HG03196 (cell line): Measurements from ENCODE around the gene METTL2B.
A peak's percentile ranks its signal among the peaks of the same experiment; 100 is the strongest.
"Not testable (repeated sequence)": the region's sequence is repeated elsewhere in the genome, so short reads cannot be mapped to it uniquely, and the experiment has no call there.

Experiments used
- ATAC-seq: cut with Tn5 transposase; IDR thresholded peaks from one replicate; pipeline ENCODE4 v1.9.1; 2021; ENCODE audit not compliant: unreplicated experiment

The METTL2B gene

GRCh38 chr7:128454808-128455542 lies 21.6 kb upstream of the METTL2B start:
- ATAC-seq: no peak

GRCh38 chr7:128455543-128456254 lies 20.8 kb upstream of the METTL2B start, which contains the start of gene HILPDA:
HILPDA (plus strand) TSS chr7:128455878; CDS start chr7:128457269, 1,391 bp downstream.
- ATAC-seq: peak; percentile 84

DNA sequence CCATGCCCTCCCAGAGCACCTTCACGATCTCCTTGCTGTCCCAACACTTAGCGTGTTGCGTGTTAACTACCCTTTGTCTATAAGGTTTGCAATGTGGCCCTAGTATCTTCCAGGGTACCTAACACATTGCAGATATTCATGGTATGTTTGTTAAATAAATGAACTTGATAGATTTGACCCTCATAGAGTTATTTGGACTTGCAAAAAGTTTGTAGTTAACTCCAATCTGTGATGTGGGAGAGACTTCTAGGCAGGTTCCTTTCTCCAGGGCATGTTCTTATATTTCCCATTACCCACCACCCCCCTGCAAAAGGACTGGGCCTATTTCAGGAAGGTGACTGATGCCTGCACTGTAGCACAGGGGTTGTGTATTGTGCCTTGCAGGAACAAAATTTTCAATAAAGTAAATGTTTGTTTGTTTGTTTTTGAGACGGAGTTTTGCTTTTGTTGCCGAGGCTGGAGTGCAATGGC lies 20.3 kb upstream of the METTL2B start:
- no peak for ATAC-seq

DNA sequence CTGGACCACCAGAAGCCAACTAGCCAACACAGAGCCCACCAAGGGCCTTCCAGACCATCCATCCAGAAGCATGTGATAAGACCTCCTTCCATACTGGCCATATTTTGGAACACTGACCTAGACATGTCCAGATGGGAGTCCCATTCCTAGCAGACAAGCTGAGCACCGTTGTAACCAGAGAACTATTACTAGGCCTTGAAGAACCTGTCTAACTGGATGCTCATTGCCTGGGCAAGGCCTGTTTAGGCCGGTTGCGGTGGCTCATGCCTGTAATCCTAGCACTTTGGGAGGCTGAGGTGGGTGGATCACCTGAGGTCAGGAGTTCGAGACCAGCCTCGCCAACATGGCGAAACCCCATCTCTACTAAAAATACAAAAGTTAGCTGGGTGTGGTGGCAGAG lies 19.2 kb upstream of the METTL2B start:
- ATAC-seq: not testable (repeated sequence)

DNA sequence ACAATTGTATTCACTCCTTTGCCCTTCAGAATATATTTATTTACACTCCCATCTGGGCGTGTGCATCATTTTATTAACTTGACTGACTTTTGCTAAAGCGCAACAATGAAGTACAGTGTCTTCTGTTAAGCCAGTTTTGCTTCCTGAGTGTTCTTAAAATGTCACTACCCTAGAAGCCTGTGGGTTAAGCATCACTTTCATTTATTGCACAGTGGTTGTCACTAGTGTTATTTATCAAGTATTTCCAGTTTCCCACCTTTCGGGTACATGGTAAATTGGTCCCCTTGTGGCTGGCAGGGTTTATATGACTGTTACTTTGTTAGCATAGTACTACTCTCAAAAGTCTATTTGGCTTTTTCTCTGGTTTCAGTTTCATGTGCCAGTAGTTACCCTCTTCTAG lies 17.6 kb upstream of the METTL2B start:
- ATAC-seq: peak; percentile 21

GRCh38 chr7:128459394-128459878 lies 17.1 kb upstream of the METTL2B start:
- peak; percentile 41 for ATAC-seq

GRCh38 chr7:128462460-128462859 lies 14.1 kb upstream of the METTL2B start:
- no peak for ATAC-seq

GRCh38 chr7:128463345-128463744 lies 13.2 kb upstream of the METTL2B start:
- not testable (repeated sequence) for ATAC-seq

- ATAC-seq: not testable (repeated sequence)
Observed at GRCh38 chr7:128463933-128464332, 12.6 kb upstream of the METTL2B start.

- ATAC-seq: not testable (repeated sequence)
Observed at GRCh38 chr7:128466871-128467270, 9.7 kb upstream of the METTL2B start.

DNA sequence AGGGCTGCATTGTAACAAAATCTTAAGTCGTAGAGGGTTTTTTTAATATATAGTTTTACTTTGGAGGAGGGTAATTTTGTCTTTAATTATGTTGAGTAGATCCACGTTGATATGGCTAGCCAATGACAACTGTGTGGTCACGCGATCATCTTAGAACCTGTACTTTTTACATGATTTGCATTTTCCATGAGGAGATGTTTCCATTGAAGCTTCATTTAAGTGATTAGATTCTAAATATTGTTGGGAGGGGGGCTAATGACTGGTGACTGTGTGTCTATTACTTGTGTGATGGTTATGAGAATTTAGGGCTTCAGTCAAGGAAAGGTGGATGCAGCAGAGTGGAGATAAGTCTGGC lies 765 bp downstream of the METTL2B start:
- ATAC-seq: not testable (repeated sequence)

DNA sequence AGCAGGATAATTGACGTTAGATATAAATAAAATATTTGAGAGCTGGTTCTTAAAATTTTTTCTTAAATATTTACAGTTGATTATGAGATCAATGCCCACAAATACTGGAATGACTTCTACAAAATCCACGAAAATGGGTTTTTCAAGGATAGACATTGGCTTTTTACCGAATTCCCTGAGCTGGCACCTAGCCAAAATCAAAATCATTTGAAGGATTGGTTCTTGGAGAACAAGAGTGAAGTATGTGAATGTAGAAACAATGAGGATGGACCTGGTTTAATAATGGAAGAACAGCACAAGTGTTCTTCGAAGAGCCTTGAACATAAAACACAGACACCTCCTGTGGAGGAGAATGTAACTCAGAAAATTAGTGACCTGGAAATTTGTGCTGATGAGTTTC lies 2.5 kb downstream of the METTL2B start:
- ATAC-seq: not testable (repeated sequence)

DNA sequence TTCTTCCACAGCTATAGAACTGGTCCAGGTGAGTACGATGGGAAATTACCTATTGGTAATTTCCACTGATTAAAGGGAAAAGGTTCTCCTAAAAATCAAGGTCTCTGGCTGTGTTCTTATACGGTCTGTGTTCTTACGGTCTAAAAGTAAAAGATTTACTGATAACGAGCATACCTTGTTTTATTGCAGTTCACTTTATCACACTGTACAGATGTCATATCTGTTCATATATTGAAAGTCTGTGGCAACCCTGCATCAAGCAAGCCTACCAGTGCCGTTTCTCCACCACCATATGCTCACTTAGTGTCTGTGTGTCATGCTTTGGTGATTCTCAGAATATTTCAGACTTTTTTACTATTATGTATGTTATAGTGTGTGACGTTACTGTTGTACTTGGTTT lies 11.6 kb downstream of the METTL2B start:
- ATAC-seq: not testable (repeated sequence)

GRCh38 chr7:128497405-128497804 lies 20.9 kb downstream of the METTL2B start:
- ATAC-seq: no peak

DNA sequence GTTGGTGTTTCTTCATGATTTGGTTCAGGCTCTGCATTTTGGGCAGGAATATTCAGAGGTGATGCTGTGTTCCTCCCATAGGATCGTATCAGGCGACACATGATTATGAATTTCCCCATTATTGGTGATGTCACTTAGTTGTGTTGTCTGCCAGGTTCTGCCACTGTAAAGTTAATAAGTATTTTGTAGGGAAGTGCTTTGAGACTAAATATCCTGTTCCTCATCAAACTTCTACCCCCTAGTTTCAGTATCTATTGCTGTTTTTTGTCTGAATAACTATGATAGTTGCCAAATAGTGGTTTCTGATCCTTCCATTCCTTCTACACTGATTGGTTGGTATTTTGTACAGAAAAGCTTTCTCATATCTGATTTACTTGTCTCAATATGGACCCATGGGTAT lies 28.9 kb downstream of the METTL2B start:
- ATAC-seq: not testable (repeated sequence)

GRCh38 chr7:128506819-128507218 lies 30.3 kb downstream of the METTL2B start:
- ATAC-seq: peak; percentile 70

DNA sequence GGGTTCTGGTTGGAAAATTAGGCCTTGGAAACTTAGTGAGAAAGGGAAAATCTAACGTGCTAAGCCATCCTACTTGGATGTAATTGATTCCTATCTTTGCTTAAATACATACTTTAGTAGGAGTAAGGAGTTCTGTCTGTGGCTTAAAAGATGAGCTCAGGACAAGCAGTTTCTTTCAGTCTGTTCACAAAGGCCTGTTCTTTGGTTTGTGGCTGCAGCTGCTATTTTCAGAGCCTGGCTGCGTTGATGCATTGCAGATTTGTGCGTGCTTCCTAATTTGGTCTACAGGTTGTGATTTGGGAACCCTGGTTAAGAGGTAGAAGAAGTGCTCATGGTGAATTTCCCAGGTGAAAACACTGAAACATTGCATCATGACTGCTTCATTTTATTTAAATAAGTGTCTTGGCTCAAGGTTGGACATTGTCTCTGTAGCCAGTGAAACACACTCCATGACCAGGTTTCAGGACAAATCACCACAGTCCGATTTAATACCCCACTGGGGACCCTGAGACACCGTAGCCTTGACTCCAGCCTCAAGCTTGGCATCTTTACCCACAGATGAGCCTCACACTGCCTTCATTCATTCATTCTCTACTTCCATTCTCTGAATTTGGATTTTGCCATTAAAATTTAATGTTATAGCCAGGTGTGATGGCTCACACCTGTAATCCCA lies 30.9 kb downstream of the METTL2B start:
- ATAC-seq: peak; percentile 46

DNA sequence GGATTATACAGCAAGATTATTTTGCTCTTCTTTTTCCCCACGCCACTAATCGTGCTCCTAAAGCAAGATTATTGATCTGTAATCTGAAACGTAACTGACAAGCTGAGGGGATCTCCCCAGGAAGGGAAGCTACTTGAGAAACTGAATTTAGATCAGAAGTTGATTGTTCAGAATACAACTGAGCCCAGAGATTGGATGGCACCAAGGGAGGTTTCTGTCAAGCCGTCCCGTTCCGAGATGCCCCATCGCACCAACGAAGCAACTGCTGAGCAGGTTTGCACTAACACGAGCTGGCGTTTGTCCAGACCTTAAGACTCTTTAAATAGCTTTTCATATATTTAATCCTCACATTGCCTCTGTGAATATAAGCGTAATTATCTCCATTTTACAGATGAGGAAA lies 35.1 kb downstream of the METTL2B start:
- not testable (repeated sequence) for ATAC-seq

GRCh38 chr7:128515232-128515631 lies 38.7 kb downstream of the METTL2B start:
- ATAC-seq: not testable (repeated sequence)

- not testable (repeated sequence) for ATAC-seq
Observed at GRCh38 chr7:128517023-128517422, 40.5 kb downstream of the METTL2B start.

DNA sequence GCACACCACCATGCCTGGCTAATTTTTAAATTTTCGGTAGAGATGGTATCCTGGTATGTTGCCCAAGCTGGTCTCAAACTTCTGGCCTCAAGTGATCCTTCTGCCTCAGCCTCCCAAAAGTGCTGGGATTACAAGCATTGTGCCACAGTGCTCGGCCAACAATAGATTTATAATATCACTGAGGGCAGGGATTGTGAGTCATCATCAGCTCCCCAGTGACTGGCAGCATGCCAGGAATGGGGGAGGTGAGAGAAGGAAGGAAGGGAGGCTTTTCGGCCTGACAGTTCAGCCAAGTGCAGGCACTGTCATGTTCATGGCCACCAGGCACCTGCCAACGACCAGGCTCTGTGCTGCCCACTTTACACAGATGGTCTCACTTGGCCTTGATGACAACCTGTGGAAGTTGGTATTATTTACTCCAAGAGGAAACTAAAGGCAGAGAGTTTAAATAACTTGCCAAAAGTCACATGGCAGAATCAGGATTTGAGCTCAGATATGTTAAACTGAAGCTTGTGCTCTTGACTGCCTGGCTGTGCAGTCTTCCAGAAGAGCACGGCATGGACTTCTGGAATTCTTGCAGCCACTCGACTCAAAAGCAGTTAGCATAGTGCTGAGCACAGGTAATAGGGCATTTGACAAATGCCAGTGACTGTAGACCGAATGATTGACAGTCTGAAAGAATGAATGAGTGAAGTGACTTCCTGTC lies 46.8 kb downstream of the METTL2B start:
- ATAC-seq: not testable (repeated sequence)
